Measurements from ENCODE around the gene CHD9. TPM values are rescaled to one million over a fixed set of nuclear protein-coding genes. Genes with fewer than 3 reads are reported as not detected.

Gene CHD9
- total RNA-seq, 1 donor from 2014 or later, result 86.0 TPM

DNA sequence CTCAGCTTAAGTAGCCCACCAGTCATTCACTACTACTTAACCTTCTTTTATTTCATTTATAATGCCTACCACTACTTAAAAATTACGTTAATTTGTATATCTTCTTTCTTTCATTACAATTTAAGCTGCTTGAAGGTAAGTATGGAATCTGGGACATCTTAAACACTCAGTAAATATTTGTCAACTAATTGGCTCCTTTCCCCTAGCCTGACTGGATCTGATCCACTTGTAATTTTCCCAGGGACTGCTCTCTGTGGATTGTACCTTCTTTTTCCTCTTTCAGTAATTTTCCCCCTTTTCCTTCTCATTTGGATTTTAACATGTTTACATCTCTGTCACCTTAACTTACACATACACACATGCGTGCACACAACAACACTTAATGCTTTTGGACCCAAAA lies 227.1 kb downstream of the CHD9 start:
- H3K27ac ChIP-seq, result no peak overlapping the region
- H4K20me1 ChIP-seq (ENCODE audit: low read depth), result no peaks in the 10 kb centered on the region
- no peak overlapping the region for H3K4me2 ChIP-seq
- no peak overlapping the region for H3K27ac Mint-ChIP-seq
- peaks cover 13% of the 10 kb centered on the region for H3K36me3 Mint-ChIP-seq
- H3K9me3 Mint-ChIP-seq, result peaks cover 2% of the 10 kb centered on the region
- H3K27me3 ChIP-seq, result no peaks in the 10 kb centered on the region
- no peak overlapping the region for H3K4me3 Mint-ChIP-seq
- peaks cover 27% of the 10 kb centered on the region for H3F3A ChIP-seq (ENCODE audit: low read depth)
- peaks cover 4% of the 10 kb centered on the region for H3K9me3 ChIP-seq (ENCODE audit: low read depth)
- H3K4me3 ChIP-seq, result no peak overlapping the region
- H3K4me1 ChIP-seq, result no peaks in the 10 kb centered on the region
- no peak overlapping the region for H3K9ac ChIP-seq
- no peaks in the 10 kb centered on the region for H3K4me1 Mint-ChIP-seq
- H3K36me3 ChIP-seq, result peaks cover 33% of the 10 kb centered on the region
- no peaks in the 10 kb centered on the region for H3K27me3 Mint-ChIP-seq (ENCODE audit: insufficient read depth, low read depth)
- no peak for DNase-seq (ENCODE audit: low spot score)
- H2AFZ ChIP-seq (replicated peaks), result no peak overlapping the region
- H3K79me2 ChIP-seq (ENCODE audit: low read depth), result no peaks in the 10 kb centered on the region
- TF ChIP-seq, protein P1, sequence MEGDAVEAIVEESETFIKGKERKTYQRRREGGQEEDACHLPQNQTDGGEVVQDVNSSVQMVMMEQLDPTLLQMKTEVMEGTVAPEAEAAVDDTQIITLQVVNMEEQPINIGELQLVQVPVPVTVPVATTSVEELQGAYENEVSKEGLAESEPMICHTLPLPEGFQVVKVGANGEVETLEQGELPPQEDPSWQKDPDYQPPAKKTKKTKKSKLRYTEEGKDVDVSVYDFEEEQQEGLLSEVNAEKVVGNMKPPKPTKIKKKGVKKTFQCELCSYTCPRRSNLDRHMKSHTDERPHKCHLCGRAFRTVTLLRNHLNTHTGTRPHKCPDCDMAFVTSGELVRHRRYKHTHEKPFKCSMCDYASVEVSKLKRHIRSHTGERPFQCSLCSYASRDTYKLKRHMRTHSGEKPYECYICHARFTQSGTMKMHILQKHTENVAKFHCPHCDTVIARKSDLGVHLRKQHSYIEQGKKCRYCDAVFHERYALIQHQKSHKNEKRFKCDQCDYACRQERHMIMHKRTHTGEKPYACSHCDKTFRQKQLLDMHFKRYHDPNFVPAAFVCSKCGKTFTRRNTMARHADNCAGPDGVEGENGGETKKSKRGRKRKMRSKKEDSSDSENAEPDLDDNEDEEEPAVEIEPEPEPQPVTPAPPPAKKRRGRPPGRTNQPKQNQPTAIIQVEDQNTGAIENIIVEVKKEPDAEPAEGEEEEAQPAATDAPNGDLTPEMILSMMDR (IDR thresholded peaks at IDR 0.05), result no peak
- TF ChIP-seq EZH2 (IDR thresholded peaks at IDR 0.05), result no peak
- TF ChIP-seq EZH2phosphoT487 (IDR thresholded peaks at IDR 0.05), result no peak

DNA sequence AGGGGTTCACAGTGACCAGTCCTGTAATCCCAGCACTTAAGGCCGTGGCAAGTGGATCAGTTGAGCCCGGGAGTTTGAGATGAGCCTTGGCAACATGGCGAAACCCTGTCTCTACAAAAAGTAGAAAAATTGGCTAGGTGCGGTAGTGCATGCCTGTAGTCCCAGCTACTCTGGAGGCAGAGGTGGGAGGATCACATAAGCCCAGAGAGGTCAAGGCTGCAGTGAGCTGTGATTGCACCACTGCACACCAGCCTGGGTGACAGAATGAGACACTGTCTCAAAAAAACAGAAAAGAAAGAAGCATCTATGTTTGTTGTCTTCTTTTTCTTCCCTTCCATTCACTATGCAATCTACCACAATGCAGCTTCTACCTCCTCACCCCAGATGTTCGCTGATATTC lies 227.5 kb downstream of the CHD9 start:
- no peak overlapping the region for H3K9ac ChIP-seq
- H3K4me2 ChIP-seq, result no peak overlapping the region
- H3K27me3 ChIP-seq, result no peaks in the 10 kb centered on the region
- H3K9me3 ChIP-seq (ENCODE audit: low read depth), result peaks cover 2% of the 10 kb centered on the region
- H3K27ac Mint-ChIP-seq, result no peak overlapping the region
- peaks cover 13% of the 10 kb centered on the region for H3K36me3 Mint-ChIP-seq
- H3K4me3 ChIP-seq, result no peak overlapping the region
- no peaks in the 10 kb centered on the region for H3K79me2 ChIP-seq (ENCODE audit: low read depth)
- H3K4me1 ChIP-seq, result no peaks in the 10 kb centered on the region
- no peak overlapping the region for H3K4me3 Mint-ChIP-seq
- H3K27ac ChIP-seq, result peak overlapping the region; percentile 38
- H3F3A ChIP-seq (ENCODE audit: low read depth), result peaks cover 27% of the 10 kb centered on the region
- TF ChIP-seq EZH2 (IDR thresholded peaks at IDR 0.05) (no peak), EZH2phosphoT487 (IDR thresholded peaks at IDR 0.05) (no peak)
- TF ChIP-seq, protein P1 (IDR thresholded peaks at IDR 0.05), result no peak
- H3K27me3 Mint-ChIP-seq (ENCODE audit: insufficient read depth, low read depth), result no peaks in the 10 kb centered on the region
- no peaks in the 10 kb centered on the region for H3K4me1 Mint-ChIP-seq
- H4K20me1 ChIP-seq (ENCODE audit: low read depth), result no peaks in the 10 kb centered on the region
- no peak overlapping the region for H2AFZ ChIP-seq (replicated peaks)
- no peak for DNase-seq (ENCODE audit: low spot score)
- H3K36me3 ChIP-seq, result peaks cover 28% of the 10 kb centered on the region
- H3K9me3 Mint-ChIP-seq, result peaks cover 2% of the 10 kb centered on the region

DNA sequence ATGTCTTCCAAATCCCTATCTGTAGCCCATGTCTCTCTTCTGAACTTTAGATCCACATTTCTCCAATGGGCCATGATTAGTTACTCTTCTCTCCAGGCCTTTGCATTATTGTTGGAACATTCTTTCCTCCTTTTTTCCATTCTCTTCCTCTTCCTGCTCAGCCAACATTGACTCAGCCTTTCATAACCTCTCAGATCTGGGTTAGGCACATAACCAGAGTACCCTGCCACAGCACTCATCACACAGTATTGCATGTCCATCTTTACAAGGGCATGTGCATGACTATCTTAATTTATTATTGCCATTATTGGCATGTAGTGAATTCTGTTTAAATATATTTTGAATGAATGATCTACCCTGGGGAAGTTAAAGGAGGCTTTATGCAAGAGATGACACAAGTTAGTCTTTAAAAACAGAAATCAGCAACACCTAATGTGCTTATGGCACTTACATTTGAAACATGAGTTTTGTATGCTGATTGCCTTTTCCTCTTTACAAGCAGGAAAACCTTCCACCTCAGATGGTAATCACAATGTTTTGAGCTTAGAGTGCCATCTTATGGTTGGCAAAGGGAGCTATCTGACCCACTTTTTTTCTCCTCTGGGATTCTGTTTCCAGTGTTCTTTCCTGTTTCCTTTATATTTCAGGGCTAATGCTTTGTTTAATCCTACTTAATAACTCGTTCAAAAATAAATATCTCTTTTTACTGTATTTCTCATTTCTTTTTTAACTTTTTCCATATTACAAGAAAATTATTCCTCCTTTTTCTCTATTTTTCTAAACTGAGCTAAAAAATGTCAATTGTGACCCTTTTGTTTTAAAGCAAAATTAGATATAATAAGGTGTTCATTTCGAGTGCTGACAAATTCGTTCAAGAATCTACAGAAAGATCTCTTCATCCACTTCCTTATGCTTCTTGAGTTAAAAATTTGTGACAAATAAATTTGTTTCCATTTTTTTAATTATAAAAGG lies 228.5 kb downstream of the CHD9 start:
- DNase-seq (ENCODE audit: low spot score), result peak; percentile 54
- H3K36me3 ChIP-seq, result peaks cover 20% of the 10 kb centered on the region
- H3K27me3 Mint-ChIP-seq (ENCODE audit: insufficient read depth, low read depth), result no peaks in the 10 kb centered on the region

More for the DNA sequence above, 228.5 kb downstream of the CHD9 start:
- no peaks in the 10 kb centered on the region for H3K4me1 ChIP-seq
- no peak overlapping the region for H3K4me2 ChIP-seq
- no peak overlapping the region for H3K4me3 ChIP-seq
- H2AFZ ChIP-seq (replicated peaks), result no peak overlapping the region
- Mint-ChIP-seq H3K36me3 (peaks cover 18% of the 10 kb centered on the region), H3K9me3 (no peaks in the 10 kb centered on the region), H3K4me3 (no peak overlapping the region), H3K4me1 (no peaks in the 10 kb centered on the region), H3K27ac (no peak overlapping the region)
- peaks cover 27% of the 10 kb centered on the region for H3F3A ChIP-seq (ENCODE audit: low read depth)
- no peaks in the 10 kb centered on the region for H4K20me1 ChIP-seq (ENCODE audit: low read depth)
- H3K79me2 ChIP-seq (ENCODE audit: low read depth), result no peaks in the 10 kb centered on the region
- H3K27me3 ChIP-seq, result no peaks in the 10 kb centered on the region
- peak overlapping the region; percentile 38 for H3K27ac ChIP-seq
- no peaks in the 10 kb centered on the region for H3K9me3 ChIP-seq (ENCODE audit: low read depth)
- TF ChIP-seq EZH2 (IDR thresholded peaks at IDR 0.05), result no peak
- TF ChIP-seq, protein P1 (IDR thresholded peaks at IDR 0.05), result peak; percentile 63
- no peak overlapping the region for H3K9ac ChIP-seq
